Mammary epithelial cell (primary cell): ENCODE results near the gene VPS8.

Source experiments
- EZH2 ChIP-seq: IDR thresholded peaks from 2 replicates; pipeline ENCODE4 v1.6.1; 2012; ENCODE audit warnings: low read length, inconsistent platforms, borderline replicate concordance
- TF ChIP-seq, protein P1 (sequence below), 2 donors: IDR thresholded peaks in 1 of 2; conservative IDR thresholded peaks in 1 of 2; 2 replicates each; pipeline ENCODE4 v1.5.1; 2011 to 2012; ENCODE audit warnings: inconsistent platforms in 2 of 2, low read length in 2 of 2, mild to moderate bottlenecking in 2 of 2, control low read depth in 1 of 2, low read depth in 1 of 2; ENCODE audit not compliant: insufficient read depth in 1 of 2; ENCODE audit errors: extremely low read depth in 1 of 2

DNA sequence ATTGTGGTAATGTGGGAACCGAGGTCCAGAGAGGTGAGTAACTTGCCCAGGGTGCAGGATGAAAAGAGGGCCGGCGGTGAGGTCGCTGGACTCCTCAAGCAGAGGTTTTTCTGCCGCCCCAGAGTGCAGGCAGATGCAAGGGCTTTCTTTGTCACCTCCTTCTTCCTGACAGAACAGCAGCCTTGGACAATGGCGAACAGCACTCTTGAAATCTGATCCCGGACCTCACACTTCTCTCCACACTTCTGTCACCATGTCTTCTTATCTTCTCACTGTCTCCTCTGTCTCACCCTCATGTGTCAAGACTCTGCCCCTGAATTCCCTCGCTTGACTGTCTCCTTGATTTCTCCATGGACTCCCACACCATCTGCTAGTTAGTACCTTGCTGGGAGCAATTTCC lies 15.4 kb upstream of the VPS8 start:
- TF ChIP-seq, protein P1, sequence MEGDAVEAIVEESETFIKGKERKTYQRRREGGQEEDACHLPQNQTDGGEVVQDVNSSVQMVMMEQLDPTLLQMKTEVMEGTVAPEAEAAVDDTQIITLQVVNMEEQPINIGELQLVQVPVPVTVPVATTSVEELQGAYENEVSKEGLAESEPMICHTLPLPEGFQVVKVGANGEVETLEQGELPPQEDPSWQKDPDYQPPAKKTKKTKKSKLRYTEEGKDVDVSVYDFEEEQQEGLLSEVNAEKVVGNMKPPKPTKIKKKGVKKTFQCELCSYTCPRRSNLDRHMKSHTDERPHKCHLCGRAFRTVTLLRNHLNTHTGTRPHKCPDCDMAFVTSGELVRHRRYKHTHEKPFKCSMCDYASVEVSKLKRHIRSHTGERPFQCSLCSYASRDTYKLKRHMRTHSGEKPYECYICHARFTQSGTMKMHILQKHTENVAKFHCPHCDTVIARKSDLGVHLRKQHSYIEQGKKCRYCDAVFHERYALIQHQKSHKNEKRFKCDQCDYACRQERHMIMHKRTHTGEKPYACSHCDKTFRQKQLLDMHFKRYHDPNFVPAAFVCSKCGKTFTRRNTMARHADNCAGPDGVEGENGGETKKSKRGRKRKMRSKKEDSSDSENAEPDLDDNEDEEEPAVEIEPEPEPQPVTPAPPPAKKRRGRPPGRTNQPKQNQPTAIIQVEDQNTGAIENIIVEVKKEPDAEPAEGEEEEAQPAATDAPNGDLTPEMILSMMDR (conservative IDR thresholded peaks at IDR 0.05 in 1 of 2, IDR thresholded peaks at IDR 0.05 in 1 of 2; ENCODE audit: extremely low read depth in 1 of 2, insufficient read depth in 1 of 2, low read depth in 1 of 2, low read length in 2 of 2), result no peak
- TF ChIP-seq EZH2, result no peak
